SHP77 treated with DMSO at 0.1 percent for 48 hours (cell line): ENCODE measurements around the gene EXOC6B.

Source experiments
- DNase-seq: peaks from one replicate; lab custom pipeline; 2025; lab: John Stamatoyannopoulos, UW

EXOC6B gene

GRCh38 chr2:72825257-72826155, at the start of gene EXOC6B:
EXOC6B (minus strand) TSS chr2:72826033.
- DNase-seq, result peak; percentile 86

- no peak for DNase-seq
Observed at GRCh38 chr2:72871880-72872279, 46.0 kb upstream of the EXOC6B start.

- DNase-seq, result no peak
Observed at GRCh38 chr2:72871060-72871459, 45.2 kb upstream of the EXOC6B start.

GRCh38 chr2:72864500-72864899, 38.7 kb upstream of the EXOC6B start:
- no peak for DNase-seq

GRCh38 chr2:72863046-72863445, 37.2 kb upstream of the EXOC6B start:
- no peak for DNase-seq

GRCh38 chr2:72862239-72862988, 36.6 kb upstream of the EXOC6B start:
- DNase-seq, result peak; percentile 77

- DNase-seq, result peak; percentile 32
Observed at GRCh38 chr2:72859831-72860262, 34.0 kb upstream of the EXOC6B start.

- no peak for DNase-seq
Observed at GRCh38 chr2:72851333-72851732, 25.5 kb upstream of the EXOC6B start.

GRCh38 chr2:72849138-72849462, 23.3 kb upstream of the EXOC6B start:
- DNase-seq, result no peak

- DNase-seq, result no peak
Observed at GRCh38 chr2:72848436-72849137, 22.8 kb upstream of the EXOC6B start.

- no peak for DNase-seq
Observed at GRCh38 chr2:72847534-72848315, 21.9 kb upstream of the EXOC6B start.

GRCh38 chr2:72846171-72847095, 20.6 kb upstream of the EXOC6B start:
- no peak for DNase-seq

GRCh38 chr2:72843301-72843700, 17.5 kb upstream of the EXOC6B start:
- DNase-seq, result no peak

GRCh38 chr2:72841462-72842125, 15.8 kb upstream of the EXOC6B start:
- no peak for DNase-seq

- DNase-seq, result no peak
Observed at GRCh38 chr2:72840066-72840465, 14.2 kb upstream of the EXOC6B start.

- no peak for DNase-seq
Observed at GRCh38 chr2:72837171-72837570, 11.3 kb upstream of the EXOC6B start.

- no peak for DNase-seq
Observed at GRCh38 chr2:72835403-72835802, 9.6 kb upstream of the EXOC6B start.

- no peak for DNase-seq
Observed at GRCh38 chr2:72834596-72834995, 8.8 kb upstream of the EXOC6B start.

- no peak for DNase-seq
Observed at GRCh38 chr2:72833084-72833714, 7.4 kb upstream of the EXOC6B start.

GRCh38 chr2:72830273-72830672, 4.4 kb upstream of the EXOC6B start:
- DNase-seq, result no peak
